ENCODE data around the gene NIT1. TPM values are rescaled to one million over a fixed set of nuclear protein-coding genes. Genes with fewer than 3 reads are reported as not detected.

NIT1 gene
- total and polyA plus RNA-seq, 10 of the 15 experiments (the other 5 are each of a cell fraction or from before 2014, with no cell fraction given): 19.2 to 54.4 (median 28.3) TPM

GRCh38 chr1:161165742-161166668 lies 48.1 kb downstream of the NIT1 start, which contains the start of gene PPOX (continued):
- no peak for TF ChIP-seq CBX5 (IDR thresholded peaks at IDR 0.05; ENCODE audit: low read depth)
- peak; percentile 14 for TF ChIP-seq SKIL (IDR thresholded peaks at IDR 0.05; ENCODE audit: low read depth, poor library complexity, severe bottlenecking)
- TF ChIP-seq MYC (IDR thresholded peaks at IDR 0.05; ENCODE audit: insufficient read depth, insufficient read length, insufficient replicate concordance, low read length, severe bottlenecking): no peak
- no peak for TF ChIP-seq SUZ12 (IDR thresholded peaks at IDR 0.05; ENCODE audit: unreplicated experiment)
- no peak for TF ChIP-seq IRF5 (IDR thresholded peaks at IDR 0.05; ENCODE audit: borderline replicate concordance)
- TF ChIP-seq ASH2L (IDR thresholded peaks at IDR 0.05; ENCODE audit: borderline replicate concordance, low read depth): no peak
- no peak for TF ChIP-seq ETV6 (conservative IDR thresholded peaks at IDR 0.05 in 1 of 2, IDR thresholded peaks at IDR 0.05 in 1 of 2; ENCODE audit: borderline replicate concordance in 1 of 2, low read depth in 1 of 2)
- TF ChIP-seq TAF1 (IDR thresholded peaks at IDR 0.05; ENCODE audit: borderline replicate concordance, low read depth, low read length): 0 out of 2 replicates have a peak, but pooled peaks have one; percentile 24
- TF ChIP-seq TCF7 (IDR thresholded peaks at IDR 0.05; ENCODE audit: borderline replicate concordance): no peak
- peak; percentile 59 for TF ChIP-seq USF1 (IDR thresholded peaks at IDR 0.05; ENCODE audit: borderline replicate concordance, extremely low read length, insufficient read depth, low read depth, low read length)
- TF ChIP-seq PBX3 (IDR thresholded peaks at IDR 0.05; ENCODE audit: insufficient replicate concordance, low read depth, low read length): peak; percentile 14
- TF ChIP-seq WRNIP1 (IDR thresholded peaks at IDR 0.05; ENCODE audit: borderline replicate concordance, low read depth, low read length): no peak
- TF ChIP-seq SPI1 (IDR thresholded peaks at IDR 0.05; ENCODE audit: borderline replicate concordance, insufficient read depth, low read depth, low read length): no peak
- TF ChIP-seq BACH1 (IDR thresholded peaks at IDR 0.05; ENCODE audit: borderline replicate concordance): peak; percentile 54; the same call in 1 of the 2 replicates
- no peak for TF ChIP-seq ZSCAN29 (IDR thresholded peaks at IDR 0.05)
- TF ChIP-seq ZBED1 (IDR thresholded peaks at IDR 0.05; ENCODE audit: borderline replicate concordance): no peak; the same call in 1 of the 2 replicates
- TF ChIP-seq FOS (IDR thresholded peaks at IDR 0.05; ENCODE audit: borderline replicate concordance, extremely low read depth, insufficient read length): peak; percentile 22
- no peak for TF ChIP-seq MTA2 (IDR thresholded peaks at IDR 0.05; ENCODE audit: low read depth)
- no peak; the same call in 1 of the 2 replicates for TF ChIP-seq MTA3 (IDR thresholded peaks at IDR 0.05; ENCODE audit: borderline replicate concordance, low read length)
- TF ChIP-seq NR2C2 (IDR thresholded peaks at IDR 0.05; ENCODE audit: borderline replicate concordance, control insufficient read depth, insufficient read length, low read depth): no peak
- TF ChIP-seq BHLHE40 (IDR thresholded peaks at IDR 0.05; ENCODE audit: borderline replicate concordance in 1 of 2, low read depth in 2 of 2, low read length in 1 of 2): peak; percentile 96 to 98
- peak; percentile 42 for TF ChIP-seq NFYA (IDR thresholded peaks at IDR 0.05; ENCODE audit: borderline replicate concordance, low read depth, low read length)

Measured in GM12878 (cell line).